Astrocyte (in vitro differentiated cells and primary cell): ENCODE data around the gene CTSW.

Experiments used
- CTCF ChIP-seq: IDR thresholded peaks from 2 replicates; pipeline ENCODE4 v1.5.1; 2011; ENCODE audit warnings: low read depth, mild to moderate bottlenecking, inconsistent platforms, low read length, moderate library complexity; ENCODE audit not compliant: insufficient read depth
- EZH2 ChIP-seq: IDR thresholded peaks from 2 replicates; pipeline ENCODE4 v1.6.1; 2012; ENCODE audit warnings: mild to moderate bottlenecking, low read length, inconsistent platforms; ENCODE audit not compliant: insufficient read depth

GRCh38 chr11:65852508-65853245, 27.0 kb upstream of the CTSW start:
- no peak for TF ChIP-seq CTCF
- TF ChIP-seq EZH2 = no peak
